ENCODE data around the gene MEGF6. TPM values are rescaled to one million over a fixed set of nuclear protein-coding genes. Genes with fewer than 3 reads are reported as not detected.
A peak's percentile ranks its signal among the peaks of the same experiment; 100 is the strongest.

Gene MEGF6
- total and polyA plus RNA-seq, 2 of the 8 experiments (the other 6 are each of a cell fraction or from before 2014, with no cell fraction given), result 4.1 to 14.8 TPM

DNA sequence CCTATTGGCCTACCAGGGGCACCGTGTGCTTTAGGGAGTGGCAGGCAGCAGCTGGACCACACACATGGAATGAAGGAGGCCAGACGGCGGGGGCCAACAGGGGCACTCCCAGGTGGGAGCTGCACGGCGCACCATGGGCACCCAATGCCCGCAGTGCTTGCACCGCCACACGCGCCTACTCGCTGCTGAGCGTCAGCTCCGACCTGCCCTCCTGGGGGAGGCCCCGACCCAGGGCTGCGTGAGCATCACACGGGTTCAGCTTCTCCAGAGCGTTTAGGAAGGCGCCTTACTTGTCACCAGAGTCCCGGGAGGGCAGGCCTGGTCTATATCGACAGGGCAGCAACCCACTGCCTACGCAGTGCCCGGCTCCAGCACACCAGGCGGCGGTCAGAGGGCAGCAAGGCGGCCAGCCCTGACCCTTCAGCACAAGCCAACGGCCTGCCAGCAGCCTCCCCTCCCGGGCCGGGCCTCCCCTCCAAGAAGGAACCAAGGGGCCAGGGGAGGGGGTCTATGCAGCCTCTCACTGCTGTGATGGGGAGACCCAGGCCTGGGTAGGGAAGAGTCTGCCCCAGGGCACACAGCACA lies 91.9 kb downstream of the MEGF6 start:
- Histone ChIP-seq H2BK5ac (ENCODE audit: low read depth, low read length) (no peak overlapping the region), H3K27ac (ENCODE audit: low read depth, low read length) (no peak overlapping the region), H3K79me2 (ENCODE audit: control insufficient read depth in 1 of 2, insufficient read depth in 2 of 2, low read length in 2 of 2) (no peaks in the 10 kb centered on the region), H3K4me3 (ENCODE audit: extremely low read depth in 1 of 4, insufficient read depth in 2 of 4, low read depth in 3 of 4, low read length in 4 of 4) (no peak overlapping the region), H4K20me1 (replicated peaks in 1 of 2; ENCODE audit: control insufficient read depth in 1 of 2, insufficient read depth in 2 of 2, low read length in 2 of 2) (peaks cover 0 to 11% of the 10 kb centered on the region in 2 experiments), H3K14ac (ENCODE audit: insufficient read length) (no peak overlapping the region), H2BK20ac (ENCODE audit: low read length) (no peak overlapping the region), H2AK5ac (ENCODE audit: low read depth, low read length) (no peak overlapping the region), H3K9me3 (ENCODE audit: insufficient read depth in 2 of 2, low read depth in 1 of 2, low read length in 1 of 2) (peaks cover 0 to 7% of the 10 kb centered on the region in 2 experiments; a peak in 1 of 4 replicates), H3K4ac (replicated peaks; ENCODE audit: insufficient read length, low read depth, low read length) (no peak overlapping the region), H2BK15ac (ENCODE audit: low read length) (no peak overlapping the region), H4K5ac (ENCODE audit: insufficient read length, low read depth, low read length) (no peak overlapping the region), H3K27me3 (replicated peaks in 1 of 4; ENCODE audit: control insufficient read depth in 3 of 4, extremely low read depth in 1 of 4, insufficient read depth in 3 of 4, low read length in 3 of 4) (no peaks in the 10 kb centered on the region), H2AFZ (ENCODE audit: low read length) (no peak overlapping the region), H3K79me1 (ENCODE audit: low read depth, low read length) (no peaks in the 10 kb centered on the region), H3K4me2 (ENCODE audit: insufficient read depth in 1 of 2, low read depth in 2 of 2, low read length in 2 of 2) (no peak overlapping the region), H2BK120ac (replicated peaks; ENCODE audit: low read depth, low read length) (no peak overlapping the region), H3K4me1 (replicated peaks in 1 of 4; ENCODE audit: control insufficient read depth in 3 of 4, insufficient read depth in 4 of 4, low read length in 3 of 4) (no peaks in the 10 kb centered on the region; a peak in 3 of 7 replicates), H2BK12ac (ENCODE audit: low read depth, low read length) (no peak overlapping the region), H3K9ac (replicated peaks in 1 of 4; ENCODE audit: extremely low read depth in 1 of 4, low read depth in 3 of 4, low read length in 3 of 4) (no peak overlapping the region), H4K8ac (ENCODE audit: extremely low read depth, insufficient read depth, low read length) (no peak overlapping the region), H3K56ac (replicated peaks; ENCODE audit: insufficient read length, low read depth, low read length) (no peak overlapping the region), H3K36me3 (ENCODE audit: control insufficient read depth in 2 of 4, insufficient read depth in 4 of 4, low read length in 3 of 4) (no peaks in the 10 kb centered on the region), H4K91ac (replicated peaks; ENCODE audit: insufficient read length, low read length) (no peak overlapping the region), H3K23ac (ENCODE audit: insufficient read length) (no peak overlapping the region), H3K23me2 (ENCODE audit: low read depth, low read length) (no peaks in the 10 kb centered on the region), H3K18ac (ENCODE audit: extremely low read depth, low read length) (no peak overlapping the region; the same call in 1 of the 2 replicates)
- 91% methylated on average over 21 of the region's 27 CpGs; no CpG with 5 or more reads in 1 of the 2 experiments for WGBS, 2 experiments (ENCODE audit: extremely low coverage in 1 of 2, insufficient coverage in 1 of 2, insufficient read length in 1 of 2, insufficient replicate concordance in 2 of 2, low coverage in 1 of 2, low lambda C conversion rate in 2 of 2, missing lambda C conversion rate in 1 of 2)
- no peak for TF ChIP-seq RFX5 (IDR thresholded peaks at IDR 0.05; ENCODE audit: borderline replicate concordance, low read depth, low read length)
- TF ChIP-seq GABPA (IDR thresholded peaks at IDR 0.05; ENCODE audit: borderline replicate concordance, insufficient read depth, low read length), result 0 out of 2 replicates have a peak, but pooled peaks have one; percentile 17
- ChIA-PET CTCF (ENCODE audit: partially characterized antibody) (interaction anchor here (1.1 to 4.6 kb wide), 22 partner anchors 8 to 239 kb away, joined by 3 to 43 read pairs (median 6); partner anchors contain the start of gene TP73), POLR2A (ENCODE audit: partially characterized antibody) (interaction anchor here (1.6 kb wide), 1 partner anchor 12 kb away, joined by 3 read pairs; no protein-coding TSS in a partner anchor)
- DNase-seq (ENCODE audit: low read depth in 1 of 2, low spot score in 2 of 2), result no peak
- no peak for FAIRE-seq

Data from H1 (cell line).